ENCODE measurements around the gene RELL1. TPM values are rescaled to one million over a fixed set of nuclear protein-coding genes. Genes with fewer than 3 reads are reported as not detected.
"Not testable (repeated sequence)": the region's sequence is repeated elsewhere in the genome, so short reads cannot be mapped to it uniquely, and the experiment has no call there.

Gene RELL1
- total RNA-seq, 1 donor from 2014 or later = 48.1 TPM

- no peak for DNase-seq
Observed at GRCh38 chr4:37693030-37693429, 6.9 kb upstream of the RELL1 start.

GRCh38 chr4:37690976-37691375, 4.8 kb upstream of the RELL1 start:
- no peak for DNase-seq

GRCh38 chr4:37689353-37690095, 3.3 kb upstream of the RELL1 start:
- DNase-seq = no peak

- DNase-seq = no peak
Observed at GRCh38 chr4:37687681-37688080, 1.5 kb upstream of the RELL1 start.

- peak; percentile 54 for DNase-seq
Observed at GRCh38 chr4:37687194-37687562, 1.0 kb upstream of the RELL1 start.

GRCh38 chr4:37685823-37686372, 278 bp downstream of the RELL1 start:
- DNase-seq = peak; percentile 67

- DNase-seq = peak; percentile 80
Observed at GRCh38 chr4:37685161-37685822, 884 bp downstream of the RELL1 start.

- DNase-seq = no peak
Observed at GRCh38 chr4:37684154-37684553, 2.0 kb downstream of the RELL1 start.

- DNase-seq = no peak
Observed at GRCh38 chr4:37682701-37683401, 3.3 kb downstream of the RELL1 start.

- DNase-seq = no peak
Observed at GRCh38 chr4:37680089-37680488, 6.1 kb downstream of the RELL1 start.

GRCh38 chr4:37679301-37679700, 6.9 kb downstream of the RELL1 start:
- DNase-seq = no peak

GRCh38 chr4:37678624-37679023, 7.6 kb downstream of the RELL1 start:
- no peak for DNase-seq

GRCh38 chr4:37675587-37676290, 10.4 kb downstream of the RELL1 start:
- DNase-seq = no peak

- peak; percentile 66 for DNase-seq
Observed at GRCh38 chr4:37674439-37674838, 11.7 kb downstream of the RELL1 start.

GRCh38 chr4:37673538-37674192, 12.5 kb downstream of the RELL1 start:
- DNase-seq = no peak

GRCh38 chr4:37671072-37671471, 15.1 kb downstream of the RELL1 start:
- DNase-seq = no peak

- DNase-seq = no peak
Observed at GRCh38 chr4:37670249-37670648, 15.9 kb downstream of the RELL1 start.

GRCh38 chr4:37669124-37669523, 17.1 kb downstream of the RELL1 start:
- DNase-seq = not testable (repeated sequence)

- DNase-seq = no peak
Observed at GRCh38 chr4:37667197-37668100, 18.7 kb downstream of the RELL1 start.

- DNase-seq = no peak
Observed at GRCh38 chr4:37666625-37667071, 19.5 kb downstream of the RELL1 start.
